Ishikawa (cell line): ENCODE measurements around the gene ZCCHC14.

Experiments
- CEBPB ChIP-seq: IDR thresholded peaks from 2 replicates; pipeline ENCODE4 v1.6.1; 2012
- CREB1 ChIP-seq: IDR thresholded peaks from 2 replicates; pipeline ENCODE4 v1.6.1; 2012; ENCODE audit warnings: low read depth
- EGR1 ChIP-seq: IDR thresholded peaks from 2 replicates; pipeline ENCODE4 v1.6.1; 2012
- EP300 ChIP-seq: IDR thresholded peaks from 2 replicates; pipeline ENCODE4 v1.6.1; 2012; ENCODE audit warnings: borderline replicate concordance
- FOXM1 ChIP-seq: IDR thresholded peaks from 2 replicates; pipeline ENCODE4 v1.6.1; 2012; ENCODE audit warnings: low read depth, borderline replicate concordance
- MAX ChIP-seq: IDR thresholded peaks from 2 replicates; pipeline ENCODE4 v1.6.1; 2012
- NFIC ChIP-seq: IDR thresholded peaks from 2 replicates; pipeline ENCODE4 v1.6.1; 2012
- RAD21 ChIP-seq: IDR thresholded peaks from 2 replicates; pipeline ENCODE4 v1.6.1; 2012; ENCODE audit warnings: low read depth
- REST ChIP-seq: IDR thresholded peaks from 2 replicates; pipeline ENCODE4 v1.6.1; 2012; ENCODE audit warnings: low read depth, mild to moderate bottlenecking
- TAF1 ChIP-seq: IDR thresholded peaks from 2 replicates; pipeline ENCODE4 v1.6.1; 2012; ENCODE audit warnings: low read depth, mild to moderate bottlenecking
- TCF12 ChIP-seq: IDR thresholded peaks from 2 replicates; pipeline ENCODE4 v1.6.1; 2012; ENCODE audit warnings: low read depth
- TEAD4 ChIP-seq: IDR thresholded peaks from 2 replicates; pipeline ENCODE4 v1.6.1; 2012
- YY1 ChIP-seq: IDR thresholded peaks from 2 replicates; pipeline ENCODE4 v1.6.1; 2012; ENCODE audit warnings: low read depth
- ZBTB7A ChIP-seq: IDR thresholded peaks from 2 replicates; pipeline ENCODE4 v1.6.1; 2012; ENCODE audit warnings: low read depth
- TF ChIP-seq, protein P1 (sequence below): IDR thresholded peaks from 2 replicates; pipeline ENCODE4 v1.6.1; 2012

ZCCHC14 gene

DNA sequence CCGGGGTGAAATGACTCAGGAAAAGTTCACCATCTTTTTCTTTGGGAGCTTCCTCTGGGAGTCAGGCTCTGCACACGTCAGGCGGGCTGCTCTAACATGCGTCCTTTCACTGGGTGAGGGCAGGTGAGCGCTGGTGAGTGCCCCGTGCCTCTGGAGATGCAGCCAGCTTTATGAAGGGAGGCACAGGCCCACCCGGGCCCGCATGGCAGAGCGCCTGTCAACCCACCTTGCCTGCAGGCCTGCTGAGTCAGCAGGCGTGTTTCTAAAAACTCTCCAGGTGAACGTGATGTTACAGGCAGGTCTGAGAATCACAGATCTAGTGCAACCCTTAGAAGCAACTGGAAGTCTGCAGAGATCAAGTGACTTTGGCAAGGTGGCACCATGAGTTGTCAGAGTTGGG lies 82.3 kb downstream of the ZCCHC14 start:
- TF ChIP-seq TCF12 (no peak), ZBTB7A (no peak), CEBPB (no peak), RAD21 (no peak), TEAD4 (no peak)

DNA sequence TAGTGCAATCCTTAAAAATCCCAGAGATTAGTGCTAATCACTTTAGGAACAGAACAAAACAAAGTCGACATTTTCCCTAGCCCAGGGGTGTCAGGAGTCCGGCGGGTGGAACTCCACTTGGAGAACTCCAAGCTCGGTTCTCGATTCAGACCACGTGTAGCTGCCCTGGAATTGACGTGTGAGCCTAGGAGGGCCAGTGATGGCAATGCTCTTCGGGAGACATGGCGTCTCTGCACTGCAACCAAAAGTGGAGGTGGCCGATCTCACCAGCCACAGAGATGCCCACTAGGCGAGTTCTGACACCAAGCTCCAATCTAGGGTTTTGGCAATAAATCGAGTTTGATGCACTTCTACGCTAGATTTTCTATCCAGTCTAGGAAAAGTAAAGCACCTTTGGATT lies 83.0 kb downstream of the ZCCHC14 start:
- TF ChIP-seq CEBPB = no peak
- no peak for TF ChIP-seq YY1
- TF ChIP-seq EGR1 = no peak

- TF ChIP-seq, protein P1, sequence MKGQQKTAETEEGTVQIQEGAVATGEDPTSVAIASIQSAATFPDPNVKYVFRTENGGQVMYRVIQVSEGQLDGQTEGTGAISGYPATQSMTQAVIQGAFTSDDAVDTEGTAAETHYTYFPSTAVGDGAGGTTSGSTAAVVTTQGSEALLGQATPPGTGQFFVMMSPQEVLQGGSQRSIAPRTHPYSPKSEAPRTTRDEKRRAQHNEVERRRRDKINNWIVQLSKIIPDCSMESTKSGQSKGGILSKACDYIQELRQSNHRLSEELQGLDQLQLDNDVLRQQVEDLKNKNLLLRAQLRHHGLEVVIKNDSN = no peak
- TF ChIP-seq FOXM1 = no peak
- TF ChIP-seq CEBPB = no peak
- TF ChIP-seq TCF12 = no peak
- no peak for TF ChIP-seq CREB1
- no peak for TF ChIP-seq NFIC
- no peak for TF ChIP-seq EP300
- TF ChIP-seq EGR1 = no peak
- TF ChIP-seq TAF1 = no peak
- no peak for TF ChIP-seq ZBTB7A
- no peak for TF ChIP-seq RAD21
- no peak for TF ChIP-seq MAX
- TF ChIP-seq TEAD4 = no peak
Measured at GRCh38 chr16:87409153-87409552, 83.7 kb downstream of the ZCCHC14 start.

DNA sequence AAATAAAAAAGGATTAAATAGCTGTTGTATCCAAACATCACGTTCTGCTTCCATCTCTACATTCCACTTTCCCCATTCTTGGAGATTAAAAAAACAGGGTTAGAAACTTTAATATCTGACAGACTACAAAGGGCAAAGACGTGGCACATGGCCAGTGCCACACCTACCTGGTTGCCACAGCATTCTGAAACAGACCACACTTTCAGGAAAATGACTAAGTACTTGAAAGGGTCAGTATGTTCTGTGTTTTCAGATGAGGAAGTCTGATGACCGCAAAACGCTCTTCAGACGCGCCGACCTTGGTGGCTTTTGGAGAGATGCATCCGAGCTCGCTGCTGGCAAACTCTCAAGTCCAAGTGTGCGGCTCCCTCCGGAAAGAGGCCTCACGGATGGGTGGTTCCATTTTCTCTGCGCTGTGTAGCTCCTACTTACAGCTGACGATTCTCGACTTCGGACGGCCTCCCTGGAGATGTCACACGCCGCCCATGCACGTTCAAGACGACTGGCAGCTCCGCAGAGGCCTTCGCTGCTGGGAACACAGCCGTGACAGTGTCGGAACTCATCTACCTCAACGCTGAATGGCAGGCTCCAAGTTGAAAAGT lies 85.2 kb downstream of the ZCCHC14 start:
- no peak for TF ChIP-seq NFIC
- TF ChIP-seq CEBPB = no peak
- no peak for TF ChIP-seq TEAD4
- TF ChIP-seq, protein P1 = no peak
- no peak for TF ChIP-seq CREB1
- TF ChIP-seq FOXM1 = no peak
- no peak for TF ChIP-seq ZBTB7A
- no peak for TF ChIP-seq MAX
- TF ChIP-seq RAD21 = no peak

DNA sequence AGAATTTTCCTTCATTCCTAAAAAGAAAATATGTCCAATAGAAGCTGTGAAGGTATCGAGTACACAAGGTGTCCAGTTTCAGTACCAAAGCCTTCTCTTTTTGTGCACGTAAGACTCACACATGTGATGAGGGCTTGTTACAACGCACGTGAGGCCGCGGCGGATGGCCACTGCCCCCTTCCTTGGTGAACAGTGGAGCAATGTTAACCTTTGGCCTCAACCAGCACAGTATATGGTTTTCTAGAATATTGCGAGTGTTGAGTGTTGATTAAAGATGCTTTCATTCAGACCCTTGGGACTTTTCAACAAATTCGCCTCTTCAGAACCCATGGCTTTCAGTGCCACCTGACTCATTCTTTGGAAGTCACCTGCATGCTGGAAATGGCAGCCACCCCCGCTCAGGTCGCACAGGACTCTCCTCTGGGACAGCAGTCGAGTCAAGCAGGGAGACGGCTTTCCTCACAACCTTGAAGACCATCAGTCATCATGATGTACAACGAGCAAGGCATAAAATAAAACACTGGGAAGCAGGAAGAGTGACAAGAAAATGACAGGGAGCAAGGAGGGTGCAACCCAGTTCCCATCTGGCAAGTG lies 86.2 kb downstream of the ZCCHC14 start:
- no peak for TF ChIP-seq CREB1
- TF ChIP-seq REST = no peak
- TF ChIP-seq NFIC = no peak
- no peak for TF ChIP-seq CEBPB
- no peak for TF ChIP-seq MAX
- no peak for TF ChIP-seq TAF1
- TF ChIP-seq EGR1 = no peak
- no peak for TF ChIP-seq ZBTB7A
- no peak for TF ChIP-seq EP300
- no peak for TF ChIP-seq FOXM1
- TF ChIP-seq YY1 = no peak
- TF ChIP-seq, protein P1 = no peak
- TF ChIP-seq RAD21 = no peak
- TF ChIP-seq TEAD4 = no peak

- TF ChIP-seq FOXM1 = no peak
- TF ChIP-seq, protein P1 = no peak
- no peak for TF ChIP-seq ZBTB7A
- TF ChIP-seq REST = no peak
- TF ChIP-seq MAX = no peak
- TF ChIP-seq TAF1 = no peak
- no peak for TF ChIP-seq CEBPB
- no peak for TF ChIP-seq NFIC
- TF ChIP-seq YY1 = no peak
- TF ChIP-seq RAD21 = no peak
- no peak for TF ChIP-seq TCF12
- no peak for TF ChIP-seq EP300
Measured at GRCh38 chr16:87404764-87405625, 87.8 kb downstream of the ZCCHC14 start.
